ENCODE measurements around the gene GTF2E1. TPM values are rescaled to one million over a fixed set of nuclear protein-coding genes. Genes with fewer than 3 reads are reported as not detected.
"Not testable (repeated sequence)": the region's sequence is repeated elsewhere in the genome, so short reads cannot be mapped to it uniquely, and the experiment has no call there.

The GTF2E1 gene
- 10 to 100 TPM; 13.6 to 13.7 TPM for total RNA-seq
- long read RNA-seq, partial matches to known transcripts, result 1 of 5 reads
- long read RNA-seq, other reads (novel, unspliced or antisense), result 1 of 5 reads

DNA sequence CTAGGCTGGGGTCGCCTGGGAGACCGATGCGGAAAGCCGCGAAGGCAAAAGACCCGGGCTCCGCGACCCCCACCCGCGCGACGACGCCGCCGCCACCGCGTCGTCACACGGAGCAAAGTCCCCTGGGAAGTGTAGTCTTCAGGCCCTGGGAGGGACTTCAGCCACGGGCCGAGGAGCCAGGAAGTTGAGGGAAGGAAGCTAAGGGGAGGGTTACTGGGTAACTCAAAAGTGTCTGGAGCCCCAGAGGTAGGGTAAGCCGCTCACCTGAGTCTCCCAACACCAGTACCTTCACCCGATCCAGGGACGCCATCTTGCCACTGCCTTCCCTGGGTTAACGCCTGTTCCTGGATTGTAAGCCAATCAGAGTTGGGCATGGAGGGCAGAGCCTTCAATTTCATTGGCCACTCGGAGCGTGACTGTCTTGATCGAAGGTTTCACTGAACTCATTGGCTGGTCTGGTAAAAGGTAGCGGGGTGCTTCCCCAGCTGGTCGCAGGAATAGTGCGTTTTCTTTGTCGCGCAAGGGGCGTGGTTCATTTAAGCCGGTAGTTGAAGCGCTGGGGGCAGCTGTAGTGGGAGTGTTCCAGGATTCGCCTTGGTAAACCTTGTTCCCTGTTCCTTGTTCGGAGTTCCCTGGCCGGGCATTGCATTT lies at the start of gene GTF2E1, which contains the start of gene RABL3:
GTF2E1 (plus strand) TSS at position 547 of the 651 bp plus-strand sequence. CDS start 7,809 bp downstream, outside the sequence.
RABL3 (minus strand) TSS at position 319 of the 651 bp plus-strand sequence; CDS start at position 310, 9 bp downstream.
- DNase-seq (peak; percentile 96), ATAC-seq (peak; percentile 100)
- intact Hi-C loops (cut with DNase I), result loop anchor here in 1 of 2 donors (10.0 kb wide), 1 partner anchor 148 kb away; the partner anchor contains the start of gene NDUFB4

DNA sequence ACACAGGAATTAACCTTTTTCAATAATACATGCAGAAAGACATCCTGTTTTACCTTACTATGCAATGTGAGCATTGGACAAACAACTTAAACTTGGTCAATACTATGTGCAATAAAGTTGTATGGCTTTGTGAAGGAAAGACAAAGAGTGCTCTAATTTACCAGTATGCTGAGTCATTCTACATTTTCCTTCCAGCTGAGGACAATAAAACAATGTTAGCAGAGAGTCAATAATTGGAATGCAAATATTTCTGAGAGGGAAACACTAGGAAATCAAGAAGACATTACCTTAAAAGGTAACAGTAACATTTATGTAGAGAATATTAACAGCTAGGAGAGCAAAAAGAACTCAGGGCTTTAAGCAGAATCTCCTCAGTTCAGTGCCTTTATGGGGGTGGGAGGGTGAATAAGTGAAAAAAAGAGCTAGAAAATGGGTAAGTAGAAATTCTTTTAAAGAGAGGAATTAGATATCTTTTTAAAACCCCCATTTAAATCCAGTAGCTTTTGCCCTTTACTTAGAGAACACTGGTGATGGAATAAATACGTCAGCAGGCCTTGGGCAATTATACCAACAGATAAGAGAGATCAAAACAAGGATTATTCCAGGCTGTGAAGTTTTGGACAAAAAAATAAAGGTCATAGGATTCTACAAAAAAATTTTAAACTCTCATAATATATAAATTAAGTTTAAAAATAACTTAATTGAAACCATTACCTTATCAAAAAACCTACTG lies 48.9 kb upstream of the GTF2E1 start:
- ATAC-seq, result no peak
- no peak for DNase-seq
- intact Hi-C loops (cut with DNase I), result no loop called here

DNA sequence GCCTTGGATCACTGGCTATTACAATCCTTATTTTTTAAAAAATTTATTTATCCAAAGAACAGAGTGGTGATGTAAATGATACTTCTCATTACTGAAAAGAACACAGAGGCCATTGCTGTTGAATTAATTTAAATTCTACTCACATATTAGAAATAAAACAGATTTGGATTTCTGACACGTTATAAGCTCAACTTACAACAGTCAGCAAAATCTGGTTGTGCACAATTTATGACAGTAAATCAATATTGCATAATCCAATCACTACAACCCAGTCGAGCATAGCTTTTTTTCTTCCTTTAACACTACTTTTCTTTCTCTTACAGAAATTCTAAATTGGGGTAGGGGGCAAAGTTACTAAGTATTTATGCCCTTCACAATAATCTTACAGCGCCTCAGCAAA lies 43.2 kb upstream of the GTF2E1 start:
- ATAC-seq (no peak), DNase-seq (no peak)
- intact Hi-C loops (cut with DNase I), result no loop called here

DNA sequence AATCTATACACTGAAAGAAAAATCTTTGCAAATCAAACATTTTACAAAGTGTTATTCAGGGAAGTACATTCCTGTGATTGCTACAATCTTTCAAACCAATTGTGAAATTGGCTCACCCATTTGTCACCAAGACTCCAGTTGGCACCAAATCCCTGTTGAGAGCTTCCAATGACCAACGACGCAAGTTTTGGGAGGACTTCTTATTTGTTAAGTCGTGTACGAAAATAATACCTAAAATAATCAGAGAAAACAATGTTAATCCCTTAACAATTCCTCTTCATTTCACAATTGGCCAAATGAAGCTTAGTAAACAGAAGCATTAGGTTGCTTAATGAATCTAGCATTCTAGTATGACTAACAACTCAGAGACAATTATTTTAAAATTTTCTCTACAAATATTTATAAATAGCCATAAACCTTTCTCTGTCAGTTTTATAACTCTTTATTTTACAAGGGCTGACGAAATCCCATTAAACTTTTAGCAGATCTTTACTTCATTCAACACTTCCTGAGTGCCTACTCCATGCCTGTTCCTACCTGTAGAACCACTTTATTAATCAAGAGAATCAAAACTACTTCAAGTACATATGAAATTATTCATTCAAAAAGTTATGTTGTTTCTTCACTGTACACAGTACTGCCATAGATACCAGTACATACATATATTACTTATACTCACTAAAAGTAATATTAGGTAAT lies 36.5 kb upstream of the GTF2E1 start:
- DNase-seq, result no peak
- intact Hi-C loops (cut with DNase I), result no loop called here
- no peak for ATAC-seq

DNA sequence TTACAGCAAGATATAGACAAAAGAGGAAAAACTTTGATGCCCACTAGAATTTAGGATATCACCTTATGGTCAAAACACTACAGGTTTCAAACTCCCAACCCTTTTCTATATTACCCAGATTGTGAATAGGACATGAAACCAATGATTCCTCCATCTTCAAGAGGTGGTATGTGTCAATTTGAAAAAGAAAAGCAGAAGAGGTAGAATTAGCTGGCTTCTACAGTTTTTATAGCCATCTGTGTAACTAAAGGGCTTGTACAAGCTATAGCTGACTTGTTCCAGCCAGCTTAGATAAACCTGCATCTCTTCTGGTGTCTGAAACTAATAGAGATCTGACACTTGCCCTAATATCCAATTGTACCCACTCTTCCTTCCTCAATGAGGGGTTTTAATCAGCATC lies 35.6 kb upstream of the GTF2E1 start:
- ATAC-seq (no peak), DNase-seq (no peak)
- intact Hi-C loops (cut with DNase I), result no loop called here

DNA sequence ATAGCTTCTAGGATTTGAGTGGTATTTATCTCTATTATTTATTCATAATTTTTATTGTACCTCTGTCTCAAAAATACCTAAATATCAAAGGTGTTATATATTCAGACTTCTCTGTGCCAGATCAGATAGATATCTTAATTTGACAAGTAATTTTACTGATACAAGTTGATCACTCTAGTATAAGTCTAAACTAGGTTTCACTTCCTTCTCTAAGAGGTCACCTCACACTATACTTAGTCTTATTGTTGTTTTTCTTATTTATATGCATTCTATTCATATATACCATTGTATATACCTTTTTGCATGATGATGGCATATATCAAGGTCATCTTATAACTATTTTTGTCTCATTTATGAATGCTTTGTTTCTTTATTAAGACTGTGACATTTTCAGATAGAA lies 34.1 kb upstream of the GTF2E1 start:
- intact Hi-C loops (cut with DNase I), result no loop called here
- ATAC-seq (no peak), DNase-seq (no peak)

DNA sequence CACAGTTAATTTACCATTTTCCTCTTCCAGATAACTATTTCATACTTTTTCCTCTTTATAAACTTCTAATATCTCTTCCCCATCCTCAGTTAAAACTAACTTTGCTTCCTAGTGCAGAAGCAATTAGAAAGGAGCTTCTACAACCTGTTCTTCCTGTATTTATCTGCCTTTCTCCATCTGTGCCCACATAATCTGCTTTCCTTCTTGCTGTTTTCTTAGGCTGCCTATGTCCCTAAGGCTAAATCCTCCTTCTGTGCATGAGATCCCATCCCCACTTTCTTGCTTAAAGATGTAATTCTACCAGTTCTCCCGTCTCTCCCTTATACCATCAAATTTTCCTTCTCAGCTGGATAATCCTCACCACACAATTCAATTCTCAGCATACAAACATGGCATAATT lies 32.2 kb upstream of the GTF2E1 start:
- DNase-seq (no peak), ATAC-seq (no peak)
- intact Hi-C loops (cut with DNase I), result no loop called here

DNA sequence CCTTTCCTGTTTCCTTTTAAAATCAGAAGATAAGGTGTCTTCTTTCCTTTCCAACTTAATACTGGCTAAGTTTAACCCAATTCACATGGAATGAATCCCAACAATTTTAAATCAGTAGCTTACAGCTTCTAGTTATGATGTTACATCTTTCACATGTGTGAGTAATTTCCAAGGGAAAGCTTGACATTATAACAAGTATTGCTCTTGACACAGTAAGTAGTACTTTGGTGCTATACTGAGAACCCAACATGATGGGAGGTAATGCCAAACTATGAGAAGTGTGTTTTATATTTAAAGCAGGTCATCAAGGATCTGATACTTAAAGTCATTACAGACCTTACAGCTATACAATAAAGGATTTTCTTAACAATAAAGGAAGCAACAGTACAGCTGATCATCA lies 29.3 kb upstream of the GTF2E1 start:
- ATAC-seq (no peak), DNase-seq (no peak)
- intact Hi-C loops (cut with DNase I), result no loop called here

DNA sequence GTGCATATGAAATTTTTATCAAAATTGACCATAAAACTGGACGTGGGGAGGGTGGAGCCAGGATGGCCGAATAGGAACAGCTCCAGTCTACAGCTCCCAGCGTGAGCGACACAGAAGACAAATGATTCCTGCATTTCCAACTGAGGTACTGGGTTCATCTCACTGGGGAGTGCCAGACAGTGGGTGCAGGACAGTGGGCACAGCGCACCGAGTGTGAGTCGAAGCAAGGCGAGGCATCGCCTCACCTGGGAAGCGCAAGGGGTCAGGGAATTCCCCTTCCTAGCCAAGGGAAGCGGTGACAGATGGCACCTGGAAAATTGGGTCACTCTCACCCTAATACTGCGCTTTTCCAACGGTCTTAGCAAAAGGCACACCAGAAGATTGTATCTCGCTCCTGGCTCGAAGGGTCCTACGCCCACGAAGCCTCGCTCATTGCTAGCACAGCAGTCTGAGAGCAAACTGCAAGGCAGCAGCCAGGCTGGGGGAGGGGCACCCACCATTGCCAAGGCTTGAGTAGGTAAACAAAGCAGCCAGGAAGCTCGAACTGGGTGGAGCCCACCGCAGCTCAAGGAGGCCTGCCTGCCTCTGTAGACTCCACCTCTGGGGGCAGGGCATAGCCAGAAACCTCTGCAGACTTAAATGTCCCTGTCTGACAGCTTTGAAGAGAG lies 23.2 kb upstream of the GTF2E1 start:
- DNase-seq, result peak; percentile 75

DNA sequence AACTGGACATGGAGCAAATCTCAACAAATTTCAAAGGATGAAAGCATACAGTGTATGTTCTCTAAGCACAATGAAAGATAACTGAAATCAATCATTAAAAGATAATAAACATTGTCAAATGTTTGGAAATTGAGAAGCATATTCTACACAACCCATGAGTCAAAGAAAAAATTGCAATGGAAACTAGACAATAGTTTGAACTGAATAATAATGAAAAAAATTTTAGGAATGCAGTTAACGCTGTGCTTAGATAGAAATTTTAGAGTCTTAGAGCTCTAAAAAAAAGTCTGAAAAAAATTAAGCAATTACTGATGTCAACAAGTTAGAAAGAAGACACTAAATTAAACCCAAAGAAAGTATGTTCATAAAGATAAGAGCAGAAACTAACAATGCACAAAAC lies 15.8 kb upstream of the GTF2E1 start:
- intact Hi-C loops (cut with DNase I), result no loop called here
- ATAC-seq (no peak), DNase-seq (no peak)

More for the DNA sequence above, 23.2 kb upstream of the GTF2E1 start:
- ATAC-seq; intact Hi-C loops (cut with DNase I): not testable (repeated sequence)

DNA sequence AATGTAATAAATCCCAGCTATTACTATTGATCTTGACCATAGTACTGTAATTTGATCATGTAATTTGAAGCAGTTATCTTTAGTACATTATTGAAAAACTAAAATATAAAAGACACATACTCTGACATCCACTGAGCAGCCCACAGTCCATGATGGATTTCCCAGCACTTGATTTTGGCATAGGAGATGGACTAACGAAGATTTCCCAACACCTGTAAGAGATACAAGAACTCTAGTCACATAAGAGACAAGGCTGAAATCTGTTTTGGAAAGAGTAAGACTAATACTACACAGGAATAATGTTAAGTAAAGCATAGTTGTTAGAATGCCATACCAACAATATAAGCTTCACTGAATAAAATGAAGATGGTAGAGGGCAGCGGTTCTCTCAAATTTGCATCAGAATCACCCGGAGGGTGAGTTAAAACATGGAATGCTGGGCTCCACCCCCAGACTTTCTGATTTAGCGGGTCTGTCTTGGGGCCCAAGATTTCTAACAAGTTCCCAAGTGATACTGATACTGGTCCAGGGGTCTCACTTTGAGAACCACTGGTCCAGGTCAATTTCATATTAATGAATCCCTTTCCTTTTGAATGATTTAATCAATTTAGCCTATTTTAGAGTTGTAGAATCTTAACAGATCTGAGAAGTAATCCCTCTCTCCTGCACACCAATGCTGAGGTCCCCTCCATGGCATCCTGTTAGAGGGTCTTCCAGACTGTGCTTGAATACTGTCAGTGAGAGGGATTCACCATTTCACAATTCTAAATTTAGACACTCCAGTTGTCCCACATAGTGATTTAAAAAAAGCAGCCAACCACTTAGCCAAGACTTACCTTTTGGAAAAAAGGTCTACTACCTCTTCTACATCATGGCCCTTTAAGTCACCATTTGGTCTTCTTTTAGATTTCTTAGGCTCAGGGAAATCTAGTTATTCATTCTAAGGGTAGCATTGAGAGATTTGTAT lies 11.7 kb upstream of the GTF2E1 start:
- DNase-seq (no peak), ATAC-seq (no peak)
- intact Hi-C loops (cut with DNase I), result no loop called here

DNA sequence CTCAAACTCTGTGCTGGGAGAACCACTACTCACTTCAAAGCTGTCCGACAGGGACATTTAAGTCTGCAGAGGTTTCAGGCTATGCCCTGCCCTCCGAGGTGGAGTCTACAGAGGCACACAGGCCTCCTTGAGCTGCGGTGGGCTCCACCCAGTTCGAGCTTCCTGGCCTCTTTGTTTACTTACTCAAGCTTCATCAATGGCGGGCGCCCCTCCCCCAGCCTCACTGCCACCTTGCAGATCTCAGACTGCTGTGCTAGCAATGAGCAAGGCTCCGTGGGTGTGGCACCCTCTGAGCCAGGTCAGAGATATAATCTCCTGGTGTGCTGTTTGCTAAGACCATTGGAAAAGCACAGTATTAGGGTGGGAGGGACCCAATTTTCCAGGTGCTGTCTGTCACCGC lies 4.5 kb upstream of the GTF2E1 start:
- ATAC-seq; DNase-seq; intact Hi-C loops (cut with DNase I): not testable (repeated sequence)

DNA sequence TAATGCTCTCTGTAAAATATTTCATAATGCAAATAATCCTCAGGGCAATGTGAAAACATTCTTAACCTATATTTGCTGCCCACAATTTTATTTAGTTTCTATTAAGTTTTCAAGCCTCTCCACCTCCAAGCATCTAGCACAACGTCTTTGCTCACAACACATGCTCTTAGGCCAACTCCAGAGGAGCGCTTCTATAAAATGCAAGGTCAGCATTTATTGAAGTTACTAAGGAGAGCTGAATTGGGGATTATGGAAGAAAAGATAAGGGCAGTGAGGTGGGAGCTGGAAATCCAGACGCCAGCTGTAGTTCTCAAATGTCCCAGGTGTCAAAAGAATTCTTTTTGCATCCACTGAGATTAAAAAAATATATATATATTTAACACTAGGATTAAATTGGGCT lies 1.2 kb upstream of the GTF2E1 start:
- intact Hi-C loops (cut with DNase I), result loop anchor here in 1 of 2 donors (10.0 kb wide), 1 partner anchor 147 kb away; the partner anchor contains the start of gene NDUFB4
- DNase-seq (no peak), ATAC-seq (no peak)

DNA sequence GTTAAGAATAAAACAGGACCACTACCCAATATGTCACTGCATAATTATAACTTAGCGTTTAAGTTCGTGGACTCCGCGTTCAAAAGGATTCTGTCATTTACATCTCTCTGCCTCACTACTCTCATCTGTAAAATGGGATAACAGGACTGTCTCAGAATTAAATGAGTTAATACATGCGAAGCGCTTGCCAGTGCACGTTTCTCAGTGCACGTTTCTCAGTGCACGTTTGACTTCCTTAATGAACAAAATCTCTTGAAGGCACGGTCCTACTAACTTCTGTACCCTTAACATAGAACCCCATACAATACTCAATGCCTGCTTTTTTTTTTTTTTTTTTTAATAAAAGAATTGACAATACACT lies 727 bp upstream of the GTF2E1 start:
- peak in 1 of 2 donors; percentile 7 for ATAC-seq
- intact Hi-C loops (cut with DNase I), result loop anchor here in 1 of 2 donors (10.0 kb wide), 1 partner anchor 147 kb away; the partner anchor contains the start of gene NDUFB4

DNA sequence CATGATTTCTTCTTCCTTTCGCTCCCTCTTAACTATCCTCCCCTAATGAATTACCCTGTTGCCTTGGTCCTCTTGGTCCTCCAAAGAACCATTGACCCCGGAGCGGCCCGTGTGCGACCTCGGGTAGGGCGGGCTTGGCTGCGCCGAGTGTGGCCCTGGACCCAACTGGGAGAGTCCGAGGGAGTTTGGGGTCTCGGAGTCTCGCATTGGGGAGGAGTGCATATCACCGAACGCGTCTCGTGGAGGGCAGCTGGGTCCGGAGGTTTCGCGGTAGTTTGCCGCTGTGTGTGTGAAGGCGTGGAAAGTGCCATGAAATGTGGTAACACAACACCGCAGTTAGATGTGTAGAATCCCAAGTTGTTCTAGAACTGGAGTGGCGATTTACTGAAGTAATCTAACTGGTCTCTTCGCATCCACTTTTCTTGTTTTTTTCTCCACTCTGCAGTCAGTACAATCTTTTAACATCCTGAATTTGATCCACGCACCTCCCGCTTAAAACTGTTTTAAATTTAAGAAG lies 363 bp downstream of the GTF2E1 start:
- DNase-seq, result no peak
- intact Hi-C loops (cut with DNase I), result loop anchor here in 1 of 2 donors (10.0 kb wide), 1 partner anchor 148 kb away; the partner anchor contains the start of gene NDUFB4
- peak; percentile 10 to 33 for ATAC-seq

More for the DNA sequence above, 727 bp upstream of the GTF2E1 start:
- DNase-seq, result no peak

DNA sequence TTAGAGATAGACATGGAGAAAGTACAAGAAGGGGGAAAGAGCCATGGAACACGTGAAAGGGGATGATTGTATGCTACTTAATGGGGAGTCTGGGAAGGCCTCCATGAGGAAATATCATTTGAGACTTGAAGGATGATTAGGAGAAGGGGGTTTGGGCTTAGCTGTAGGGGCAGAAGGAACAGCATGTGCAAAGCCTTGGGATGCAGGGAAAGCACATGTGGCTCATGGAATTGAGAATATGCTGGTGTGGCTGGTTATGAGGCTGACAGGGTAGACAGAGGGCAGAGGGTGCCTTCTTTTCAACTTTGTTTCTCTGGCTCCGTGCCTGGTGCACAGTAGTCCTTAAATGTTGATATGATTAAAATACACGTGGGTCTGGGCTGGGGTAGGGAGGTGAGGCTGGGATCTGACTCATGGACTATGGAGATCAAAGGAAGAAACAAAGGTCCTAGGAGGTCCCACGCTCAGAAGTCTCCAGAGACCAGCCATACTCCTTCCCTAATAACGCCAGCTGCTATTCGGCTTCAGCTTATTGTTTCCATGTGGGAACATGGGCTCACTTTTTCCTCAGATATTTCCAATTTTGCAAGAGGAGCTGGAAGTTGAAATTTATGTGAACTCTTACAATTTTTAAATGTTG lies 1.1 kb downstream of the GTF2E1 start:
- DNase-seq (no peak), ATAC-seq (no peak)
- intact Hi-C loops (cut with DNase I), result loop anchor here in 1 of 2 donors (10.0 kb wide), 1 partner anchor 149 kb away; the partner anchor contains the start of gene NDUFB4

DNA sequence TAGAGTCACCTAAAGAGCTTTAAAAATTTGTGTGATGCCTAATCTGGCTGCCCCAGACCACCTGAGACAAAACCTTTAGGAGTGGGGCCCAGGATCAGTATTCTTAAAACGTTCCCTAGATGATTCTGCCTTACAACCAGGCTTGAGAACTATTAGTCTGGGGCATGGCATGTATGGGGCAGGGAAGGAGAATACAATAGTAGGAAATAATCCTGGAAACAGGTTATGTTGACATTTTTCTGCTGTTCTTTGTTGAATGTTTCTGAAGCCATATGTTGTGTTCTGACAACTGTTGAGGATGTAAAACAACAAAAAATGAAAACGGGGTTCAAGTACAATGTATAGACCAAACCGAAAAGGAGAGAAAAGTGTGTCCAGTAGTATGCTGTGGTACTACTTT lies 2.9 kb downstream of the GTF2E1 start:
- ATAC-seq (no peak), DNase-seq (no peak)
- intact Hi-C loops (cut with DNase I), result loop anchor here in 1 of 2 donors (10.0 kb wide), 1 partner anchor 151 kb away; the partner anchor contains the start of gene NDUFB4

Data from left cardiac atrium (tissue), 4 donors.